Putamen (tissue), 1 donor: ENCODE measurements around the gene UTP20.
A peak's percentile ranks its signal among the peaks of the same experiment; 100 is the strongest.
"Not testable (repeated sequence)": the region's sequence is repeated elsewhere in the genome, so short reads cannot be mapped to it uniquely, and the experiment has no call there.

Source experiments
- DNase-seq: peaks from one replicate; pipeline ENCODE4 v3.0.0-alpha.2; 2016; ENCODE audit warnings: low spot score

Gene UTP20

DNA sequence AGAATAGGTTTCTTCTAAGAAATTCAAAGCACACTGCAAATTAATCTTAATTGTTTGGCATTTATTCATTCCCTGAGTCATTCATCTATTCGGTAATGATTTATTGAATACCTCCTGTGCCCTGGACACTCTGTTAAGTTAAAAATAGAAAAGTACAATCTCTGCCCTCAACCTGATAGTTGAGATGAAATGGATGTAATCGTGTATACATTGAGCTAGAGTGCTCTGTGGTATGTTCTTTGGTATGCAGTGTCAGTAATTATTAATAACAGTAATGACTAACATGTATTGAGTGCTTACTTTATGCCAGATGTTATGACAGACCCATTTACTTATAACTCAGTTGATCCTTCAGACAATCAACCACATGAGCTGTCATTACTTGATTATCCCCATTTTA is 47.6 kb downstream of the UTP20 start:
- DNase-seq: no peak

- DNase-seq: no peak
These were observed 49.0 kb downstream of the UTP20 start for GRCh38 chr12:101328917-101329316.

DNA sequence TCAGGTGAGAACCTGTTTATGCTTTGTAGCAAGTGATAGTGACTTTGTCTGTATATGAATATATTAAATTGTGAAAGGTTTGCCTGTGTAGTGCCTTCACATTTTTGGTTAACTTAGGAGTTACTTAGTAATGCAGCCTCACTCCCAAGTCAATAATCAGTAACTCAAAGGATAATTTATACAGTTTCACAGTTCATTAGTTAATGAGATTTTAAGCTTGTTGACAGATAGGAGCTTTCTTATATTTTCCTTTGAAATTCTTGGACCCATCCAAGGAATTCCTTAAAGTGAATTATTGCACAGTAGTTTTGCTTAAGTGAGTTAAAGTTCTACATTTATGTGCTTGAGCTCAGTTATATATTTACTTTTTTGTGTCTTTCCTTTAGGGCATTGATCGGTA is 50.7 kb downstream of the UTP20 start:
- no peak for DNase-seq

GRCh38 chr12:101336437-101336836 is 56.5 kb downstream of the UTP20 start:
- no peak for DNase-seq

DNA sequence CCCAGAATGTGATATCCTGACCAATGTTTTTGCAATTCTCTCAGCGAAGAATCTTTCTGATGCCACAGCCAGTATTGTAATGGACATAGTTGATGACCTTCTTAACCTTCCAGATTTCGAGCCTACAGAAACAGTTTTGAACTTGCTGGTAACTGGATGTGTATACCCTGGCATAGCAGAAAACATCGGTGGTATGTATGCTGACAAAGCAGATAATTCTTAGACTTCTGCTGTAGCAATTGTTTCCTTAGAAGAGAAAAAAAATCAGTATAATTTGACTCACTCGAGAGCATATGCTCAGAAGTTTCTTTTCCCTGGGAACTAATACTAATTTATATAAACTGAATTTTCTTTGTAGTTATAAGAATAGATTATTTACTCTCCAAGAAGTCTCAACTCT is 58.2 kb downstream of the UTP20 start:
- no peak for DNase-seq

DNA sequence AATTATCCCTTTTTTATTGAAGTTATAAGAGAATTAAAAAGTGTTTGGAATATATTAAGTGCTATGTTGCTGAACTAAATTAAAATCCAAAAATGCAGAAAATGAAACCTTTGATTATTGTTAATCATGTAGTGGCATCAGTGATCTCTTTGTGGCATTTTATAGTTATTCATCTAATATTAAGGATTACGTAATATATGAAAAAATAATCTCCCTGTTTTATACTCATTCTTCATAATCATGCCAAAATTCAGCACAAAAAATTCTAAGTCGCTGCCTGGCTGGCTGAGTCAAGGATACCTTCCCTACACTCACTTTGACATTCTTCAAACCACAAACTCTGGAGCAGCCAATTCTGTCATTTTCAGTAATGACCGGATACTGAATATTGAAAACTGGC is 64.0 kb downstream of the UTP20 start:
- no peak for DNase-seq

DNA sequence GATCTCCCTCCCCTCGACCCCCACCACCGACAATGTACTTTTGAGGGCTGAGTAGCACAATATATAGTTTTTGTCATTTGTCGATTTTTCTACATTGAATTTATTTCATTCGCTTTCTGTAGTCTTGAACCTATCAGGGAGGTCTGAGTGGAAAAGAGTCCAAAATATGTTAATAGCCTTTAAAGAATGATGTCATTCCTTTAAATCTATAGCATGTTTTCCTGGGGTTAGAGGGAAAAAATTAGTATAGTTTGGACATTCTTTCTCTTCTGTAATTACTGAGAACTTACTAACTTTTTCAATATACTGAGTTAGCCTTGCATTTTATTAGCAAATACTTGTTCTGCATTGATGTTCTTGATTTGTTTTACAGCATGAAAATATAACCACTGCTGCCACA is 71.8 kb downstream of the UTP20 start:
- no peak for DNase-seq

DNA sequence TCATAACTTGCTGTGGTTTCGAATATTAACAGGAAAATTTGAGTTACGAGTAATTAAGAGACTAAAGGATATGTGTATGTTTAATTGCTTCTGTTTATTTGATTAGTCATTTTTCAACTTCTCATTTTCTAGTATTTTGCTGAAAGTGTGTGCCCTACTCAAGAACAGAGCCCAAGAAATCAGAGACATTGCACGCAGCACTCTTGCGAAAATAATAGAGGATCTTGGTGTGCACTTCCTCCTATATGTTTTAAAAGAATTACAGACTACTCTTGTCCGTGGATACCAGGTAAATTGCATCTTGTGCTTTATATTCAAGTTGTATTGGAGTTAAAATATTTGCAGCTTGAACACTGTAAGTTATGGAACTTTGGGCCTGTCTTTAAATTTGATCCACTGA is 76.9 kb downstream of the UTP20 start:
- no peak for DNase-seq

- no peak for DNase-seq
These were observed 81.5 kb downstream of the UTP20 start for GRCh38 chr12:101361455-101361854.

- DNase-seq: no peak
These were observed 88.1 kb downstream of the UTP20 start for GRCh38 chr12:101368016-101368415.

DNA sequence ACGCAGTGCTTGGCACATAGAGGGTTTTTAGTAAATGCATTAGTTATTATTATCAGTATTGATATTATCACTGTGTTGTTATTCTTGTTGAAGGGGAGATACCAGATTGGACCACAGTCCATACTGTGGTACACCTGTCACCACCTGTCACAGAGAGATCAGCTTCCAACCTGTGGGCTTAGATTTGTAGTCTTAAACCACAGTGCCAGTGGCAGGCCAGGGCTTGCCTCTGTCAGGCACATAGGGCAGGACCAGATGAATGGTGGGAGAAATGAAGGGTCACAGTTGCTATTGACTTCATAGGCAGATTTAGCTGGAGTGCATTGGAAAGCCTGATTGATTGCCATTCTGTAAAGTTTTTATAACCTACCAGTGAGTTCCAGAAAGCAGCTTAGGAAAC is 92.5 kb downstream of the UTP20 start:
- no peak for DNase-seq

- DNase-seq: no peak
These were observed 95.7 kb downstream of the UTP20 start for GRCh38 chr12:101375573-101375972.

GRCh38 chr12:101379149-101379548 is 99.2 kb downstream of the UTP20 start:
- no peak for DNase-seq

GRCh38 chr12:101391181-101391580 is 111.3 kb downstream of the UTP20 start:
- not testable (repeated sequence) for DNase-seq

DNA sequence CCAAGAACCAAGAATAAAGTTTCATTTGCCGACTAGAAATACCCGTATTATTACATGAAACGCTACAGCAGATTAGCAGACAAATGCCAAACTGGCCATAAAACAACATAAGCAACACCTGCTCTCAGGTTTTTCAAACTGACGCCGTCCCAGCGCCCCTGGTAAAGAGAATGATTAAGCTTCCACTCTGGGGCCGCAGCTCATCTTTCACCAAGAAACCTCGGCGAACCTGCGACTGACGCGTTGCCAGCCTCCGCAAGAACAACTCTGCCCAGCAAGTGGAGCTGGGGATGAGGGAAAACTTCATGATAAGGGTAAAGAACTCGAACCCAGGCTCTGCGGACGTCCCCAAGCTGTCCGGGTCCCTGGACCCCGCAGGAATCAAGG is 127.1 kb downstream of the UTP20 start:
- no peak for DNase-seq

- DNase-seq: peak; percentile 87
These were observed 127.8 kb downstream of the UTP20 start, which contains the start of gene ARL1 for GRCh38 chr12:101407436-101408345. Gene ARL1, minus strand, starts transcription at chr12:101407772. Its CDS starts 127 bp downstream, at chr12:101407645.

DNA sequence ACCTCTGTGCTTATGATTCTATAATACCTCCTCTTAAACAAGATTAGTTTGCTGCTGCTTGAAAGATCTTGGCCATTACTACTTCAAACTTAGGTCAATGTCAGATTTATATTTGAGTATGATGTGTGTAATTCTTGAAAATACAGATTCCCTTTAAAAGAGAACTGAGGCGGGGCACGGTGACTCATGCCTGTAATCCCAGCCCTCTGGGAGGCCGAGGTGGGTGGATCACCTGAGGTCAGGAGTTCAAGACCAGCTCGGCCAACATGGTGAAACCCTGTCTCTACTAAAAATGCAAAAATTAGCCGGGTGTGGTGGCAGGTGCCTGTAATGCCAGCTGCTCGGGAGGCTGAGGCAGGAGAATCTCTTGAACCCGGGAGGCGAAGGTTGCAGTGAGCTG is 130.3 kb downstream of the UTP20 start:
- not testable (repeated sequence) for DNase-seq

DNA sequence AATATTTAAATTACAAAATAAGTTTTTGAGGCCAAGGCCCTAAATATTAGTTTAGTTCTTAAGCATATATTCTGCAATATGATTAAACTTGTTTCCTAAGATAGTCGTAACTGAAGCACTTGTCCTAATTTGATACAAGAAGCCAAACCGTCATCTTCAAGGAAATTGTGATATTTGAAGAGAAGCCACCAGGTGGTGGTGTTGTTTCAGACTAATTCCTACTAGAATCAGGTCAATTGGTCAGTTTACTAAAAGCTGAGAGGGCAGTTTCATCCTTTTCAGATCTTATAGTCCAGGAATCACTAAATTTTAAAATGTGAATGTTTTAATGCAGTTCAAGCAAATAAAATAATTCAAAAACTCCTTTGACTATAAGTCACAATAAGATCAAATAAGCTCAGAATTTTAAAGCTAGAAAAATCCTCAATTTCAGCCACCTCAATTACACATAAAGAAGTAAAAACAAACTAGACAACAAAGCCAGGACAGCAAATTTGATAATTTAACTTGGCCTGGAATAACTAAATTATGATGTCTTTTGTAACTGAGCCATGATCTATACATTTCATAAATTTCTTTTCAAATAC is 134.7 kb downstream of the UTP20 start:
- peak; percentile 26 for DNase-seq

DNA sequence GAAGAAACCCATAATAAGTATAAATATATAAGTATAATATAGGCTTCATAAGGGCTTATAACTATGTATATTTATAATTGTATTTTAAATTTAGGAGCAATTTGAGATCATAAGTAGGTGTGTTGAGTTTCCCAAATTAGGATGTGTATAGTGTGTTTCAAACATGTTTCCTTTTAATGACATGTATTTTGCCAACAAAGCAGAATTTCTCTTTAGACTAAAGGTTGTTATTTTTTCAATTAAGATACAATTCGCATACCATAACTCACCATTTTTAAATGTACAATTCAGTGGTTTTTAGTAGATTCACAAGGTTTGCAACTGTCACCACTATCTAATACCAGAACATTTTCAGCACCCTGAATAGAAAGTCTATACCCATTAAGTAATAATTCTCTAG is 135.3 kb downstream of the UTP20 start:
- DNase-seq: no peak

- not testable (repeated sequence) for DNase-seq
These were observed 142.2 kb downstream of the UTP20 start for GRCh38 chr12:101422066-101422465.

GRCh38 chr12:101424620-101425019 is 144.7 kb downstream of the UTP20 start:
- no peak for DNase-seq

- DNase-seq: no peak
These were observed 150.6 kb downstream of the UTP20 start for GRCh38 chr12:101430456-101430855.

GRCh38 chr12:101436136-101436535 is 156.2 kb downstream of the UTP20 start:
- no peak for DNase-seq
